DND-41 (cell line): Measurements from ENCODE around the gene SETD3.
A peak's percentile ranks its signal among the peaks of the same experiment; 100 is the strongest.

Source experiments
- ATAC-seq: fragments of 200-7000 bp; cut with Tn5 transposase; 3 replicates; pipeline ENCODE4 v1.9.1; 2021; ENCODE audit warnings: low read depth; ENCODE audit not compliant: insufficient read depth
- DNase-seq: peaks from one replicate; pipeline ENCODE4 v3.0.0-alpha.2; 2020
- H2AFZ ChIP-seq: 2 replicates; pipeline ENCODE4 v1.6.0; 2012; ENCODE audit warnings: low read depth, low read length
- H3K27ac ChIP-seq: 2 replicates; pipeline ENCODE4 v1.5.1; 2012; ENCODE audit warnings: low read length, inconsistent platforms
- H3K27me3 ChIP-seq: fragments of 200-600 bp; sonication (generic); 2 replicates; pipeline ENCODE4 v1.6.0; 2012; ENCODE audit warnings: low read length, mild to moderate bottlenecking, inconsistent platforms; ENCODE audit not compliant: insufficient read depth, poor library complexity
- H3K36me3 ChIP-seq: 2 replicates; pipeline ENCODE4 v1.5.1; 2012; ENCODE audit warnings: low read length, inconsistent platforms; ENCODE audit not compliant: insufficient read depth
- H3K4me1 ChIP-seq: 2 replicates; pipeline ENCODE4 v1.5.1; 2012; ENCODE audit warnings: mild to moderate bottlenecking, low read length; ENCODE audit not compliant: insufficient read depth
- H3K4me2 ChIP-seq: 2 replicates; pipeline ENCODE4 v1.6.0; 2012; ENCODE audit warnings: mild to moderate bottlenecking, moderate library complexity, low read length, inconsistent platforms; ENCODE audit not compliant: insufficient read depth
- H3K4me3 ChIP-seq, 2 experiments: fragments of 200-600 bp in 1 of 2; shearing (Covaris generic) in 1 of 2; 2 replicates each; pipeline ENCODE4 v1.5.1; 2012 to 2016; ENCODE audit warnings: inconsistent platforms in 2 of 2, low read length in 2 of 2, mild to moderate bottlenecking in 2 of 2, low read depth in 1 of 2, moderate library complexity in 1 of 2
- H3K79me2 ChIP-seq: 2 replicates; pipeline ENCODE4 v1.6.0; 2012; ENCODE audit warnings: low read length, inconsistent platforms; ENCODE audit not compliant: insufficient read depth
- H3K9ac ChIP-seq: 2 replicates; pipeline ENCODE4 v1.6.0; 2012; ENCODE audit warnings: low read depth, mild to moderate bottlenecking, inconsistent platforms, low read length, moderate library complexity
- H3K9me3 ChIP-seq: 2 replicates; pipeline ENCODE4 v1.5.1; 2012; ENCODE audit warnings: low read length, moderate library complexity, mild to moderate bottlenecking, inconsistent platforms; ENCODE audit not compliant: insufficient read depth, severe bottlenecking
- H4K20me1 ChIP-seq: 2 replicates; pipeline ENCODE4 v1.6.0; 2012; ENCODE audit warnings: low read length; ENCODE audit not compliant: insufficient read depth
- EZH2 ChIP-seq: IDR thresholded peaks from 3 replicates; pipeline ENCODE4 v1.6.1; 2012; ENCODE audit warnings: borderline replicate concordance, low read depth, mild to moderate bottlenecking, moderate library complexity, low read length, inconsistent platforms; ENCODE audit not compliant: severe bottlenecking
- TF ChIP-seq, protein P1 (sequence below): IDR thresholded peaks from 2 replicates; pipeline ENCODE4 v1.5.1; 2012; ENCODE audit warnings: borderline replicate concordance, low read length, moderate library complexity, mild to moderate bottlenecking; ENCODE audit not compliant: poor library complexity, severe bottlenecking; ENCODE audit errors: extremely low read depth

The SETD3 gene

DNA sequence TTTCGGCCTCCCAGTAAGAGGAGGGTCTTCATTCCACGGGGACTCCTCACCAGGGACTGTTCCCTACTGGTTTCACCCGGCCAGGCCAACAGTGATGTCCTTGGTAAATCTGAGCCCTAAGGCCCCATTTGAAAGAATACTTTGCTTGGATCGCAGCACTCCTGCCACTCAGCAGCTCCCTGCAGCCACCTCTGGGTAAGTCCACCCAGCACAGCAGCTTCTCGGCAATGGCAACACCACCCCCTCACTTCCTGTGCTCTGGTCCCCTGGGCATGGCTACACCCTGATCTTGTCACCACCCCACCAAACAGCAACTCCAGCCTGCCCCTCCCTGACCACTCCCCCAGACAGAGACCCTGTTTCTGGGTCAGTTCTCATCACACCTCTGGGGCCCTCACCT is 100.3 kb downstream of the SETD3 start:
- Histone ChIP-seq H3K79me2 (no peaks in the 10 kb centered on the region), H2AFZ (no peak overlapping the region), H3K4me2 (no peak overlapping the region), H3K27me3 (no peaks in the 10 kb centered on the region), H4K20me1 (no peaks in the 10 kb centered on the region), H3K27ac (no peak overlapping the region), H3K4me1 (no peaks in the 10 kb centered on the region), H3K9ac (no peak overlapping the region), H3K4me3 (no peak overlapping the region), H3K9me3 (no peaks in the 10 kb centered on the region), H3K36me3 (no peaks in the 10 kb centered on the region)
- ATAC-seq, result peak; percentile 44; the same call in 1 of the 3 replicates
- no peak for DNase-seq
- TF ChIP-seq, protein P1, sequence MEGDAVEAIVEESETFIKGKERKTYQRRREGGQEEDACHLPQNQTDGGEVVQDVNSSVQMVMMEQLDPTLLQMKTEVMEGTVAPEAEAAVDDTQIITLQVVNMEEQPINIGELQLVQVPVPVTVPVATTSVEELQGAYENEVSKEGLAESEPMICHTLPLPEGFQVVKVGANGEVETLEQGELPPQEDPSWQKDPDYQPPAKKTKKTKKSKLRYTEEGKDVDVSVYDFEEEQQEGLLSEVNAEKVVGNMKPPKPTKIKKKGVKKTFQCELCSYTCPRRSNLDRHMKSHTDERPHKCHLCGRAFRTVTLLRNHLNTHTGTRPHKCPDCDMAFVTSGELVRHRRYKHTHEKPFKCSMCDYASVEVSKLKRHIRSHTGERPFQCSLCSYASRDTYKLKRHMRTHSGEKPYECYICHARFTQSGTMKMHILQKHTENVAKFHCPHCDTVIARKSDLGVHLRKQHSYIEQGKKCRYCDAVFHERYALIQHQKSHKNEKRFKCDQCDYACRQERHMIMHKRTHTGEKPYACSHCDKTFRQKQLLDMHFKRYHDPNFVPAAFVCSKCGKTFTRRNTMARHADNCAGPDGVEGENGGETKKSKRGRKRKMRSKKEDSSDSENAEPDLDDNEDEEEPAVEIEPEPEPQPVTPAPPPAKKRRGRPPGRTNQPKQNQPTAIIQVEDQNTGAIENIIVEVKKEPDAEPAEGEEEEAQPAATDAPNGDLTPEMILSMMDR, result no peak
- TF ChIP-seq EZH2, result no peak

DNA sequence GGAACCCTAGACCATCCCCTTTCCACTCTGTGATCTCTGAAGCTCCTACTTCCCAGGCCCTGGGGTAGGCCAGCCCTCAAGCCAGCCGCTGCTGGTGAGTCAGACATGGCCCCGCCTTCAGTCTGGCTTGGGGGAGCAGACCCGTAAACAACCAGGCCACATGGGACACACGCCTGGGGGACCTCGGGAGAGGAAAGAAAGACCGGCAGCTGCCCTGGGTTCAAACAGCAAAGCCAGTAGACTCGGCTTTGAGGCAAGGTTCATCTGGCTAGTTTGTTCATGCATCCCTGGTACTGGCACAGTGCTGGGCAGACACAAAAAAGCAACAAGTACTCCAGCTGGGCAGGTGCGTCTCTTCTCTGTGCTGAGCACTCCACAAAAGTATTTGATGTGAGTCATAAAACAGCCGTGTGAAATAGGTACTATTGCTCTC is 101.9 kb downstream of the SETD3 start:
- Histone ChIP-seq H3K36me3 (no peaks in the 10 kb centered on the region), H3K4me2 (no peak overlapping the region), H3K79me2 (no peaks in the 10 kb centered on the region), H3K9ac (no peak overlapping the region), H3K27me3 (no peaks in the 10 kb centered on the region), H3K27ac (no peak overlapping the region), H4K20me1 (no peaks in the 10 kb centered on the region), H3K4me3 (no peak overlapping the region), H3K4me1 (no peaks in the 10 kb centered on the region), H3K9me3 (no peaks in the 10 kb centered on the region), H2AFZ (no peak overlapping the region)
- ATAC-seq (no peak), DNase-seq (no peak)
- TF ChIP-seq, protein P1, result no peak
- TF ChIP-seq EZH2, result no peak

DNA sequence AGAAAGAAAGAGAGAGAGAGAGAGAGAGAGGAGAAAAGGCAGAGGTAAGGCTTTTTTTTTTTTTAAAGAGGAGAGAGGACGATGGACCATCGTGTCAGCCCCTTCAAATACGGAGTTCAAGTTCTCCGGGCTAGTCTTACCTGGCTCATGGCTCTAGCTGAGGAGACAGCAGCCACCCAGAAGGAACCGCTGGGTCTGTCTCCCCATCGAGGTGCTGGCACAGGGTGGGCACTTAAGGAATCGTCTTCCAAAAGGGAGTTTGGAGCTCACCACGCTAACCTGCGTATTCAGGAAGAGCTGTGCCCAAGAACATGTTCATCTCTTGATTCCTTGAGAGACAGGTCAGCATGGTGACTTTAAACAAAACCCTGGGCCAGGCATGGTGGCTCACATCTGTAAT is 102.7 kb downstream of the SETD3 start:
- Histone ChIP-seq H4K20me1 (no peaks in the 10 kb centered on the region), H2AFZ (no peak overlapping the region), H3K9me3 (no peaks in the 10 kb centered on the region), H3K4me2 (no peak overlapping the region), H3K27me3 (no peaks in the 10 kb centered on the region), H3K79me2 (no peaks in the 10 kb centered on the region), H3K9ac (no peak overlapping the region), H3K36me3 (no peaks in the 10 kb centered on the region), H3K4me3 (no peak overlapping the region), H3K27ac (no peak overlapping the region), H3K4me1 (no peaks in the 10 kb centered on the region)
- DNase-seq (no peak), ATAC-seq (no peak)
- TF ChIP-seq, protein P1, result no peak
- no peak for TF ChIP-seq EZH2

DNA sequence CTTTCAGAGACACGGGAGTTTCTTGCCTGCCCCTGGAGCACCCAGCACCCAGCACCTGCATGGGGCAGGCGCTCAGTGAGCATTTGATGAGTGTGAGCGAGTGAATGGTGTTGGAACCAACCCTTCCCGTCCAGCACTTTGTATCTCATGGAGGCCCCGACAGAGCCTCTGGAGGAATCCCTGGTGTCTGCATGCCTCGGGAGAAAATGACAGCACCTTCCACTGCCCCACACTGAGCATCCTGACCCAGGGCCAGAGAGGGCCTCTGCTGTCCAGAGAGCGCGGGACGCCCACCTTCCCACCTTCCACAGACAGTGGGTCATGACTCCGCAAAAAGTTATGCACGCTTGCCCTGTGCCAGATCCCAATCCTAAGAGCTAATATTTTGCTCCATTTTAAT is 105.7 kb downstream of the SETD3 start:
- ATAC-seq, result no peak
- DNase-seq, result no peak
- Histone ChIP-seq H3K79me2 (no peaks in the 10 kb centered on the region), H3K4me3 (no peak overlapping the region), H3K4me2 (no peak overlapping the region), H3K27me3 (no peaks in the 10 kb centered on the region), H3K36me3 (no peaks in the 10 kb centered on the region), H3K9me3 (no peaks in the 10 kb centered on the region), H4K20me1 (no peaks in the 10 kb centered on the region), H3K4me1 (no peaks in the 10 kb centered on the region), H2AFZ (no peak overlapping the region), H3K27ac (no peak overlapping the region), H3K9ac (no peak overlapping the region)
- TF ChIP-seq, protein P1, result no peak
- no peak for TF ChIP-seq EZH2
